EL (cell line): ENCODE results near the gene CHMP3.
"Not testable (repeated sequence)": the region's sequence is repeated elsewhere in the genome, so short reads cannot be mapped to it uniquely, and the experiment has no call there.

Experiments used
- DNase-seq: peaks from one replicate; pipeline ENCODE4 v3.0.0-alpha.2; 2016

The CHMP3 gene

DNA sequence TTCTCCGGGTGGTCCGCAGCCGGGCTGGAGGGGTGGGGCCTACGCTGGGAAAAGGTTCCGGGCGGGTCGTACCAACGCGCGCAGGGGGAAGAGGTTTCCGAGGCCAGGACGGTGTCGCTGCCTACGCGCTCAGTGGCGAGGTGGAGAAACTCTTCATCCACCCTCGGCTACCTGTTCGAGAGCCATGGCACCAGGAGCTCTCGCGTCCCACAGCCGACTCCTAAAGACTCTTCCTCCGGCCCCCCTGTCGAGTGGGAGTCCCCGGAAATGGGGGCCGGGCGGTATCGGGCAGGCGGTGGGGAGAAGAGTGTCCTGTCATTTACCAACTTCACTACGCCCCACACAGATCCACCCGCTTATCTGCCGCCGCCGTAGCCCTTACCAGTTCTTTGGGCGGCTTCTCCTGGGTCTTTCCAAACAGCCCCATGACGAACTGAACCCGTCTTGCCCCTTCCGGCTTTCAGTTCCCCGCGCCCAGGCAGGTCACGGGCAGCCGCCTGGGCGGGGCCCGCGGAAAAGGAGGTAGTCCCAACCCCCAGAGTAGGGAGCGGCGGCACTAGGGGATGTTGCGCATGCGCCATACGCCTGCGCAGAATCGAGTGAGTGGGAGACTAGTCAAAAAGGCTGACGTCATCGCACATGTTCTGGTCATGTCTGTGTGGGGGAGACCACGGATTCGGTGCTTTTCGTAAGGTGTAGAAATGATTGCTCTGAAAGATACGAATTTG lies at the start of gene CHMP3:
TSS of gene CHMP3 (minus strand) at position 522 of the 728 bp plus-strand sequence. CDS start at position 427, 95 bp downstream.
- DNase-seq = peak; percentile 97

DNA sequence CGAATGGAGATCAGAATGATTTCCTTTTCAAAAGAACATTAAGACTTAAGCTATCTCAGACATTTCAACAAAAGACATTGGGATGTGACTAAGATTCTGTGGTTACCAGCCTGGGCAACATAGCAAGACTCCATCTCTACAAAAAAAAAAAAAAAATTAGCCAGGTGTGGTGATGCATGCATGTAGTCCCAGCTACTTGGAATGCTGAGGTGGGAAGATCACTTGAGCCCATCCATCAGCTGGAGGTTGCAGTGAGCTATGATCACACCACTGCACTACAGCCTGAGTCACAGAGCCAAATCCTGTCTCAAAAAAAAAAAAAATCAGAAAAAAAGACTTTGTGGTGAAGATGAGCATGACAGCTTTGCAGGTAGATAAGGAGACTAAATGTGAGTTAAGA lies 47.6 kb upstream of the CHMP3 start:
- no peak for DNase-seq

DNA sequence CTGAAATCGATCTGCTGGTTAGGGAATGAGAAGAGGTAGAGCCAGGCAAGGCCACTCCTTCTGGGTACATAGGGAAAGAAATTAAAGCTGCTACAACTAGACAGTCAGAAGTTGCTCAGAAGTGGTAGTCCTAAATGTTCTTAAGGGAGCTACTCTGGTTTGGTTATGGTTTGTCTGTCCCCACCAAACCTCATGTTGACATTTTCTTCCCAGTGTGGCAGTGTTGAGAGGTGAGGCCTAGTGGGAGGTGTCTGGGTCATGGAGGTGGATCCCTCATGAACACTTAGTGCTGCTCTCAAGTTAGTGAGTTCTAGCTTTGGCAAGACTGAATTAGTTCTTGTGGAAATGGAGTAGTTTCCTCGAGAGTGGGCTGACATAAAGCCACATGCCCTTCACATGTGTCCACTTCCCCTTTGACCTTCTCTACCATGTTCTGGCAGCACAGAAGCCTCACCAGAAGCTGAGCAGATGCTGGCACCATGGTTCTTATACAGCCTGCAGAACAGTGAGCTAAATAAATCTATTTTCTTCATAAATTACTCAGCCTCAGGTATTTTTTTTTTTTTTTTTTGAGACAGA lies 45.7 kb upstream of the CHMP3 start:
- no peak for DNase-seq

DNA sequence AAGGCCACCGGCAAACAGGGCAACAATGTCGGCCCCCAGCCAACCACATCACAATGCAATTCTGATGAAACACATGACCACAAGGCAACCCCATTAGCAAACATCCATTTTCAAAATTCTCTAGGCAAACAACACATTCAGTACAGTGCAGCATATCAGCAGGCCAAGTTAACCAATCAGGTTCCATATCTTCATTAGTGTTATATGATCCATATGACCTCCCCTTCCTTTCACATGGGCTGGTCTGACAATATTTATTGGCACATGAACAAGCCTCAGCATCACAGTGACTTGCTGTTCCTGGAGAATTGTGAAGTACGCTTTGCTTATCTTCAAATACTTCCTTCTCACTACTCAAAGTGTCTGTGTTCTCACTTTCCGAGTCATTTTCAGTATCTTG lies 40.7 kb upstream of the CHMP3 start:
- DNase-seq = no peak

DNA sequence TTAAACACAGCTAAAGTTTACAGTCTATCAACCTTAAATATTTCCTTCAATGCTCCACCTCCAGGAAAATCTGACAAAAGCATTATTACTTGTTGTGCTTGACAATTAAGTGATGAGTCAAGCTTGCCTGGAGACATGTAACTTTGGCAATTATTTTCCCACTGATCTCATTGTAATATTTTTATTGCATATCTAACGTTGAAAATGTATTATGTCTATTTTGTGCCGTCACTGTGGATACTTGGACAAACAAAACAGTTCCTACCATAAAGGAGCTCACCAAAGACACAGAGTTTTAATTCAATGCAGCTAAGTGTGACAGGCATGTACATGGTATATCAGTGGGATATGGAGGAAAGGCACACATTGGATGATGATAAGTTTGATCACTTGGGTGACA lies 35.7 kb upstream of the CHMP3 start:
- no peak for DNase-seq

DNA sequence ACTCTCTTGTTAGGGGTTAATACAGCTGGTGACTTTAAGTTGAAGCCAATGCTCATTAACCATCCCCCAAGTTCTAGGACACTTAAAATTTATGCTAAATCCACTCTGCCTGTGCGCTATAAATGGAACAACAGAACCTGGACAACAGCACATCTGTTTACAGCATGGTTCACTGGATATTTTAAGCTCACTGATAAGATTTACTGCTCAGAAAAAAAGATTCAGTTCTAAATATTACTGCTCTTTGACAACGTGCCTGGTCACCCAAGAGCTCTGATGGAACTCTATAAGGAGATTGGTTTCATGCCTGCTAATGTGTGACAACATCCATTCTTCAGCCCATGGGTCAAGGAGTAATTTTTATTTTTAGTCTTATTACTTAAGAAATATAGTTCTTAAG lies 32.9 kb upstream of the CHMP3 start:
- no peak for DNase-seq

DNA sequence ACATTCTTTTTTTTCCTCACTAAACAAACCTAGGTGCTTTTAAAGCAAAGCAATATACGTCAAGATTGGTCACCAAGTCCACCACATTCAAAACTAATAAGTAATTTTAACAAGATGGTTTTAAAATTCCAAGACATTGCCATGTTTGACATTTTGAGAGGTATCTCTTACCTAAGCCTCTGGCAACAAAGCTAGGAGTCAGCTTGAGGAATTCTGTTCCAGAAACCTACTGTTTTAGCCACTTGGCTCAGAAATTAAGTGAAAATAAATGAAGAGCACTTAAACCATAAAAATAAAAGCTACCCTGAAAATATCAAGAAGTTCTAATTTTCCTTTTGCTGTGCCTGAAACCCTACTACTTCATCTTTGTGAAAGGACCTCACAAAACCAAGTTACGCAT lies 30.0 kb upstream of the CHMP3 start:
- no peak for DNase-seq

DNA sequence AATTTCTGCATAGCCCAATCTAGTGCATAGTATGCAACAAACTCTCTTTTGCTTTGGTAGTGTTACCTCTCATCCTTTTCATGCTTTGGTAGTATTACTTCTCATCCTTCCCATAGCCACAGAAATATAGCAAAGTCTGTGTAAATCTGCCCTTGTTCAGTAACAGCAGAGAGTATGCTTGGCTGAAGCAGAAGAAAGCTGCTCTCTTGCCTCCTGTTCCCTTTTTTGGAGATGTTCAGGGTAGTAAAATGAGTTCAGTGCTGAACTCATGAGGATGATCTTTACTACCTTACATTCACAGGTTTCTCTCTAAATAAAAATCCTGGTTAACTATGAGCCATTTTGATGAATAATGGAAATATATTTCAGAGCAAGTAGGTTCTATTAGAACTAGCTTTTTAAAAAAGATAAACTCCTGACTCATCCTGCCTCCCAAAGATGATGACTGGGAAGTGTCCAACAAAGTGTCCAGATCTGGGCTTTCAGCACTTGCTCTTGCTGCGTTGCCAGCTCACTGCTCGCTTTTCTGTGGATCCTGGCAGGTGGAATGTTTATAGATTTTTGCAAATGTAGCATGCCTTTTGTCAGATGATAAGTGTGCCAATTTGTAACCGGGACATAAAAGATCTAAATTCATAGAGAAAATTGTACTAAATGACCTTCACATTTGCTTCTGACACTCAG lies 29.4 kb upstream of the CHMP3 start:
- DNase-seq = no peak

DNA sequence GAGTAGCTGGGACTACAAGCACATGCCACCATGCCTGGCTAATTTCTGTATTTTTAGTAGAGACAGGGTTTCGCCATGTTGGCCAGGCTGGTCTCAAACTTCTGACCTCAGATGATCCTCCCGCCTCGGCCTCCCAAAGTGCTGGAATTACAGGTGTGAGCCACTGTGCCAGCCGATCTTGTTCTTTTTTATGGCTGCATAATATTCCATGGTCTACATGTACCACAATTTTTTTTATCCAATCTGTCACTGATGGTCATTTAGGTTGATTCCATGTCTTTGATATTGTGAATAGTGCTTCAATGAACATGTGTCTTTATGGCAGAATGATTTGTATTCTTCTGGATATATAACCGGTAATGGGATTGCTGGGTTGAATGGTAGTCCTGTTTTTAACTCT lies 26.5 kb upstream of the CHMP3 start:
- DNase-seq = not testable (repeated sequence)

DNA sequence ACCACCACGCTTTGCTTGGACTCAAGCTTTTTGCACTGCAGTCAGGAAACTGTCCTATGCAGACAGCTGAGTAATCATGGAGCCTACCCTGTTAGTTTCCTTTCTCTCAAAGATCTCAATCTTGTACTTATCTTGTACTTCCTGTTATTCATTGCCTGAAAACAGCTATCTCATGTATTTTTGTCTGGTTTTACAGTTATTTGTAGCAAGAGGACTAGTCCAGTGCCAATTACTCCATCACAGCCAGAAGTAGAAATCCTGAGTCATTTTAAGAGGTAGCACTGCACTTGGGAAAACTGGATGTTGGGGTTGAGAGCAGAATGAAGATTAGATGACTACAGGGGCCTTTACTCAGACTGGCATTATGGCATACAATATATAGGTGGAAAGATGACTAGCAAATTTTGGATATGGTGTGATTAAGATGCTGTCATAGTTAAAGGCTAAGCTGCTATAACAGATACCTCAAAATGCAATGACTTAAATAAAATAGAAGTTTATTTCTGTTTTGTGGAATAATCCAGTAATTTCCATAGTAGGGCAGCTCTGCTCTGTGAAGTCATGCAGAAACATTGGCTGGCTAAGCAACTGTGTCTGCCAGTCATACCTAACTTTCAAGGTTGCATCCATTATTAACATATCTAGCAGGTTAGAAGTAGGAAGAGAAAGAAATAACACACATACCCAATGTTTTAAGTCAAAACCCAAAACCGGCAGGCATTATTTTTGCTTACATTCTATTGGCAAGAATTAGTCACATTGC lies 21.1 kb upstream of the CHMP3 start:
- DNase-seq = no peak

DNA sequence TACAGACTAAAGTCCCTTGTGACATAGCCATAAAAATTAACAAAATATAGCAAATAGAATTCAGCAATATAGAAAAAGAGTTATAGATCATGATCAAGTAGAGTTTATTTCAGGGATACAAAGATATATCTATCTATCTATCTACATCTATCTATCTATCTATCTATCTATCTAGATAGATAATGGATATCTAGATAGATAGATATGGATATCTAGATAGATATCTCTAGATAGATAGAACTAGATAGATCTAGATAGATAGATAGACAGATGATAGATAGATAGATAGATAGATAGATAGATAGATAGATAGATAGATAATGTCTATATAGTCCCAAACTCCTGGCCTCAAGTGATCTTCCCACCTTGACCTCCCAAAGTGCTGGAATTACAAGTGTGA lies 17.3 kb upstream of the CHMP3 start:
- DNase-seq = no peak

DNA sequence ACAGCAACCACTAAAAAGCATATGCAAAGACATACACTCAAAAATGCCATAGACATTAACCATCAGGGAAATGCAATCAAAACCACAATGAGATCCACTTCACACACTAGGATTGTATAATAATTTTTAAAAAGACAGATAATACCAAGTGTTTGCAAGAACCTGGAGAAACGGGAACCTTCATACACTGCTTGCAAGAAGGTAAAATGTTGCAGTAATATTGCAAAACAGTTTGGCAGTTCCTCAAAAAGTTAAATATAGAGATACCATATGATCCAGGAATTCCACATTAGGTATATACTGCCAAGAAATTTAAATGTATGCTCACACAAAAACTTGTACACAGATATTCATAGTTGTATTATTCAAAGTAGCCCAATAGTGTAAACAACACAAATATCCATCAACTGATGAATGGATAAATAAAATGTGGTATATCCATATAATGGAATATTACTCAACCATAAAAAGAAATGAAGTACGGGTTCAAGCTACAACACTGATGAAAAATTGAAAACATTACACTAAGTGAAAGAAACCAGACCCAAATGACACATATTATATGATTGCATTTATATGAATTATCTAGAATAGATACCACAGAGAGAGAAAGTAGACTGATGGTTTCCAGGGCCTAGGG lies 14.7 kb upstream of the CHMP3 start:
- DNase-seq = no peak

DNA sequence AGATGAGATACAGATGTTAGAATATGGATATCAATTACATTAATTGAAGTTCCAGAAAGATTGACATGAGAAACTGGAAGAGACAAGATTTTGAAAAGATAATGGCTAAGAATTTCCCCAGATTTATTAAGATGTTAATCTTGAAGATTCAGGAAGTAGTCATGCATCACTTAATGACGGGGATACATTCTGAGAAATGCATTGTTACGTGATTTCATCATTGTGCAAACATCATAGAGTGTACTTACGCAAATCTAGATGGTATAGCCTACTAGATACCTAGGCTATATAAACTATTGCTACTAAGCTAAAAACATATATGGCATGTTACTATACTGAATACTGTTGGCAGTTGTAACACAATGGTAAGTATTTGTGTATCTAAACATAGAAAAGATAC lies 6.8 kb upstream of the CHMP3 start:
- peak; percentile 7 for DNase-seq

DNA sequence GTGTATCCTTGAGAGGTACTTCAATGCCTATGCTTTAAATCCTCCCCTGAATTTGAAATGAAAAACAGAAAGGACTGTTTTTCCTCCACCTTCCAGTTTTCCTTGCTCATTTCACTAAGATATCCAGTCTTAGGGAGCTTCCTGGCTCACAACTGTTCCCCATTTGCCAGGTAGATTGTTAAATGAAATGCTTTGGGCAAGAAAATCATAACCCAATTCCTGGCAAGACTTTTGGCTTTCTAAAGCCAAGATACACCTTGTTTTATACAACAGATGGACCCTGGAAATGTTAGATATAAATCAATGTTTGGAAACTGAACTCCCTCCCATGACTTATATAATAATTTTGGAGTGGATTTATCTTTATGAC lies 3.6 kb upstream of the CHMP3 start:
- DNase-seq = no peak

DNA sequence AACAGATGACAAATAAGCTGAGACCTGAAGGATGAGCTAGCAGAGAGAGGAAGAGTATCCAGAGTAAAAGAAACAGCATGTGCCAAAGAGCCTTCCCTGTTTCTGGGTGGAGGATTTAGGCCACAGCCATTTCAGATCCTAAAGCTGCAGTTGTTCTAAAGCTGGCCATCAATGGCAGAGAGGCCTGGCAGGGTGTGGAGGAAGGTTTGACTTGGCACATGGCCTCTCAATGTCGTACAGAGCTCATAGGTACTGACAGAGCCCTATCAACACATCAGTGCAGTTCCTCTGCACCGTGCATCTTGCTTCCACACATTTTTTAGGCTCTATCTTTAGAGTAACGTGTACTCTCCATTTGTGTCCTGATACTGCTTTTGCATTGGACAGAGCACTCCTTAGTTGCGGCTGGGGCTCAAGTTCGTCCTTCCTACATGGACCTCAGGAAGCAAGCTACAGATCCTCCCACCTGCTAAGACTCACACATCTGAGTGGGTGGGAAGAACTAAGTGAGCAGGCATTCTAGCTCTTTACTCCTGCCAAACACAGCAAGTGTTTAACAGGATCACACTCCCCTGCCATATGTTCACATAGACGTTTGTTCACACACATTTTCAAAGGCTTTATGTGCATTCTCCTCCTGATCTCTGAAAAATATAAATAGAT lies 3.0 kb upstream of the CHMP3 start:
- no peak for DNase-seq

DNA sequence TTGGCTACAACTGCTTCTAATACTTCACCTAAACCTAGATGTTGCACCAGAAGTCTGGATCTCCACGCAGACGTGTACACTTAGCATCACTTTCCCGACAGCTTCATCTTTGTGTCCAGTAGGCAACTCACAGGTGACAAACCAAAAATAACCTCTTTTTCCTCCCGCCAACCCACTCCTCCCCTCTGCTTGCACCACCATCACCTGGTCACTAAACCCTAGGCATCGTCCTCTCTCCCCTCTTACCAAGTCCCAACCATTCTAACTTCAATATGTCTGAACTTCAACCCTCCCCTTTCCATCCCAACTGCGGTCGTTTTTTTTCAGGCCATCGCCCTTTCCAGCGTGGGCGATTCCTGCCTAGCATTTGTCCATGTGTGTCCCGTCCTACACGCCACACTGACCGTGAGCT lies 413 bp upstream of the CHMP3 start:
- no peak for DNase-seq

DNA sequence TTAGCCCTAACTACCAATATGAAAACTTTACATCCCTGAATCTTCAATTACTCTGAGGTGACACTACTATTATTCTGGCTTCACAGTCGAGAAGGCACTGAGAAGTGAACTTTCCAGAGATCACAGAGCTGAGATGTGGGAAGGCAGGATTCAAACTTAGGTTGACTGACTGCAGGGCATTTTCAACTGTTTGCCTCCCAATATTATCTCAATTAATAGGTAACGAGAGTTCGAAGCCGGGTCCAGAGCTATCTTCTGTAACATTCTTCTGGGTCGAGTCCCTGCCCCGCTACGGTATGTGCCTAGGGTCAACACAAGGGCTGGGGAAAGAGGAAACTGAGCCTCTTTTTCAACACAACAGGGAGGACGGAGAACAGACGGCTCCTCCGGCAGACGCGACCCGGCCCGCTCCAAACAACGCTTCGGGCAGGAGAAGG lies 740 bp downstream of the CHMP3 start:
- DNase-seq = no peak

DNA sequence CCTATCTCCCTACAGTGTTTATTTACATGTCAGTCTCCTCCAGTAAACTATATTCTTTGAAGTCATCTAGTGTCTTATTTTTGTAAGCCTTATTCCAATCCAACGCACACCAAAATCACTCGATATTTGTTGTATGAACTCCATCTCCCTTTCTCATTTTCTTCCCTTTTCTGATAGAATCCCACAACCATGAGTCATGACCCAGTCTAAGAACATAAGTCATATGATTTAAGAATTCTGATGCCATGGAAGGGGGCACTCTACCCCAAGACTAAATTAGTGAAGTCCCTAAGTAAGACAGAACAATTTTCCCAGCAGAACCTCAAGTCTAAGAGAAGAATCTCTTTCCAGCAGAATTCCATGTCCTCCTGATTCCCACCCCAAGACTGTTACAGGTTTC lies 5.4 kb downstream of the CHMP3 start:
- peak; percentile 7 for DNase-seq

DNA sequence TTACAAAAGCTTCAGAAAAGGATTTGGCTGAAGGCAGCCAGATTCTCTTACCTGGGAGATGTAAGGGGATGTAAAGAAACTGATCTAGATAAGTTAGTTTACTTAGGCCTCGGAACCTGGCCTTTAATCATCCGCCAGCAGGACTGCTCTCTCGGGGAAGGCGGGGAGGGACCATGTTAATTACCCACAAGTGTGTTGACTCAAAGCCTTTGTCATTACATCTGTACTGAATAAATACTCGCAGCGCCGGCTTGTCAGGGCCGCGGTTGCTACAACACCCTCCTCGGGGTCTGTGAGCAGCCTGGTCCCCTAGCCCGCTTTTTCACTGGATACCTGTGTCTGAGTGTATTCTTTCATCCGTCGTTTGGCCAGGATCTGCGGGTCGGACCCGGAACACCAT lies 6.7 kb downstream of the CHMP3 start:
- DNase-seq = no peak

DNA sequence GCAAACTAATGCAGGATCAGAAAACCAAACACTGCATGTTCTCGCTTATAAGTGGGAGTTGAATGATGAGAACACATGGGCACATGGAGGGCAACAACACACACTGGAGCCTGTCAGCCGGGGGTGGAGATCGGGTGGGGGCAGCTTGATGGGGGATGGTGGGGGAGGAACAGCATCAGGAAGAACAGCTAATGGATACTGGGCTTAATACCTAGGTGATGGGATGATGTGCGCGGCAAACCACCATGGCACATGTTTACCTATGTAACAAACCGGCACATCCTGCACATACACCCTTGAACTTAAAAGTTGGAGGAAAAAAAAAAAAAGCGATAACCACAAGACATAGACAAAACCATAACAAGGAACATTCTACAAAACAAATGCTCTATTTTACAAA lies 10.4 kb downstream of the CHMP3 start:
- DNase-seq = no peak

DNA sequence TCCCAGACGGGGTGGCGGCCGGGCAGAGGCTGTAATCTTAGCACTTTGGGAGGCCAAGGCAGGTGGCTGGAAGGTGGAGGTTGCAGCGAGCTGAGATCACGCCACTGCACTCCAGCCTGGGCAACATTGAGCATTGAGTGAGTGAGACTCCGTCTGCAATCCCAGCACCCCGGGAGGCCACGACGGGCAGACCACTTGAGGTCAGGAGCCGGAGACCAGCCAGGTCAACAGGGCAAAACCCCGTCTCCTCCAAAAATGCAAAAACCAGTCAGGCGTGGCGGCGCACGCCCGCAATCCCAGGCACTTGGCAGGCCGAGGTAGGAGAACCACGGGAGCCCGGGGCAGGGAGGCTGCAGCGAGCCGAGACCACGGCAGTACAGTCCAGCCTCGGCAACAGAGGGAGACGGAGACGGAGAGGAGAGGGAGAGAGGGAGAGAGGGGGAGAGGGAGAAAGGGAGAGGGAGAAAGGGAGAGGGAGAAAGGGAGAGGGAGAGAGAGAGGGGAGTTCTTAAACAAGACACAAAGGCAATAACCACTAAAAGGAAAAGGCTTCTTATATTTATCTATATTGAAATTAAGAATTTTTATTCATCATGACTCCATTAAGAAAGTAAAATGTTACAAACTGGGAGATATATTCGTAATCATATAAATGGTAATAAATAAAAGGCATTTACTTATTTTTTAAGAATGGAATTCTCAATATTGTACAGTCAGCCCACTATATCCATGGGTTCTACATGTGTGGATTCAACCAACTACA lies 13.1 kb downstream of the CHMP3 start:
- DNase-seq = not testable (repeated sequence)

DNA sequence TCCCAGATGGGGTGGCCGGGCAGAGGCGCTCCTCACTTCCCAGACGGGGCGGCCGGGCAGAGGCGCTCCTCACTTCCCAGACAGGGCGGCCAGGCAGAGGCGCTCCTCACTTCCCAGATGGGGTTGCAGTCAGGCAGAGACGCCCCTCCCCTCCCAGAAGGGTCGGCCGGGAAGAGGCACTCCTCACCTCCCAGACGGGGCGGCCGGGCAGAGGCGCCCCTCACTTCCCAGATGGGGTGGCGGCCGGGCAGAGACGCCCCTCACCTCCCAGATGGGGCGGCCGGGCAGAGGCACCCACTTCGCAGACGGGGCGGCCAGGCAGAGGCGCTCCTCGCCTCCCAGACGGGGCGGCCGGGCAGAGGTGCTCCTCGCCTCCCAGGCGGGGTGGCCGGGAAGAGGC lies 13.8 kb downstream of the CHMP3 start:
- not testable (repeated sequence) for DNase-seq
